ENCODE measurements around the gene TBX2.

The TBX2 gene

GRCh38 chr17:61404913-61405685 lies 5.5 kb downstream of the TBX2 start:
- peak overlapping the region; percentile 60 for H3K4me3 Mint-ChIP-seq
- peak; percentile 75 for DNase-seq
- TF ChIP-seq CTCF (IDR thresholded peaks at IDR 0.05) = no peak
- H3K36me3 Mint-ChIP-seq (ENCODE audit: low read depth) = no peaks in the 10 kb centered on the region
- peaks cover 95% of the 10 kb centered on the region for H3K27me3 Mint-ChIP-seq (ENCODE audit: low read depth, poor library complexity)
- H3K27ac Mint-ChIP-seq = no peak overlapping the region
- no peaks in the 10 kb centered on the region for H3K9me3 Mint-ChIP-seq
- peaks cover 29% of the 10 kb centered on the region for H3K4me1 Mint-ChIP-seq

- no peak for DNase-seq
- TF ChIP-seq CTCF (IDR thresholded peaks at IDR 0.05) = no peak
- Mint-ChIP-seq H3K36me3 (ENCODE audit: low read depth) (no peaks in the 10 kb centered on the region), H3K9me3 (no peaks in the 10 kb centered on the region), H3K4me1 (peaks cover 34% of the 10 kb centered on the region), H3K27me3 (ENCODE audit: low read depth, poor library complexity) (peaks cover 97% of the 10 kb centered on the region), H3K4me3 (peak overlapping the region; percentile 11), H3K27ac (no peak overlapping the region)
Measured at GRCh38 chr17:61405686-61406536, 6.3 kb downstream of the TBX2 start.

GRCh38 chr17:61406537-61406845 lies 6.8 kb downstream of the TBX2 start:
- Mint-ChIP-seq H3K9me3 (no peaks in the 10 kb centered on the region), H3K4me1 (peaks cover 28% of the 10 kb centered on the region), H3K4me3 (no peak overlapping the region), H3K27ac (no peak overlapping the region), H3K36me3 (ENCODE audit: low read depth) (no peaks in the 10 kb centered on the region), H3K27me3 (ENCODE audit: low read depth, poor library complexity) (peaks cover 97% of the 10 kb centered on the region)
- no peak for TF ChIP-seq CTCF (IDR thresholded peaks at IDR 0.05)
- DNase-seq = no peak

GRCh38 chr17:61406971-61407911 lies 7.6 kb downstream of the TBX2 start:
- no peak for DNase-seq
- Mint-ChIP-seq H3K4me3 (no peak overlapping the region), H3K27ac (no peak overlapping the region), H3K27me3 (ENCODE audit: low read depth, poor library complexity) (peaks cover 95% of the 10 kb centered on the region), H3K4me1 (peaks cover 27% of the 10 kb centered on the region), H3K36me3 (ENCODE audit: low read depth) (no peaks in the 10 kb centered on the region), H3K9me3 (no peaks in the 10 kb centered on the region)
- TF ChIP-seq CTCF (IDR thresholded peaks at IDR 0.05) = no peak

- no peak for DNase-seq
- no peak for TF ChIP-seq CTCF (IDR thresholded peaks at IDR 0.05)
- H3K4me3 Mint-ChIP-seq = peak overlapping the region; percentile 73
- H3K4me1 Mint-ChIP-seq = peaks cover 19% of the 10 kb centered on the region
- H3K36me3 Mint-ChIP-seq (ENCODE audit: low read depth) = no peaks in the 10 kb centered on the region
- no peak overlapping the region for H3K27ac Mint-ChIP-seq
- H3K27me3 Mint-ChIP-seq (ENCODE audit: low read depth, poor library complexity) = peaks cover 92% of the 10 kb centered on the region
- H3K9me3 Mint-ChIP-seq = no peaks in the 10 kb centered on the region
Measured at GRCh38 chr17:61408151-61409041, 8.8 kb downstream of the TBX2 start.
